Hematopoietic multipotent progenitor cell treated with erythropoietin and hydrocortisone succinate and interleukin-3 and kit ligand, for 8 days (in vitro differentiated cells): ENCODE results near the gene RNASE13.
"Not testable (repeated sequence)": the region's sequence is repeated elsewhere in the genome, so short reads cannot be mapped to it uniquely, and the experiment has no call there.

Experiments used
- DNase-seq: peaks from one replicate; pipeline ENCODE4 v3.0.0-alpha.2; 2015

The RNASE13 gene

GRCh38 chr14:21040941-21041340 is 6.3 kb upstream of the RNASE13 start:
- DNase-seq, result not testable (repeated sequence)

- no peak for DNase-seq
These were observed 5.8 kb upstream of the RNASE13 start for GRCh38 chr14:21040370-21040925.

- peak; percentile 67 for DNase-seq
These were observed 5.2 kb upstream of the RNASE13 start for GRCh38 chr14:21039585-21040369.

GRCh38 chr14:21038441-21039422 is 4.1 kb upstream of the RNASE13 start:
- no peak for DNase-seq

- DNase-seq, result no peak
These were observed 2.5 kb upstream of the RNASE13 start for GRCh38 chr14:21037156-21037555.

- no peak for DNase-seq
These were observed 2.1 kb upstream of the RNASE13 start for GRCh38 chr14:21036751-21037150.

- no peak for DNase-seq
These were observed 1.4 kb downstream of the RNASE13 start for GRCh38 chr14:21033133-21033698.

- no peak for DNase-seq
These were observed 2.1 kb downstream of the RNASE13 start for GRCh38 chr14:21032326-21033132.

- DNase-seq, result no peak
These were observed 4.1 kb downstream of the RNASE13 start for GRCh38 chr14:21030531-21030930.

- DNase-seq, result no peak
These were observed 4.7 kb downstream of the RNASE13 start, which contains the start of gene TPPP2 for GRCh38 chr14:21029917-21030316. Gene TPPP2 (plus strand): TSS chr14:21030217. CDS start chr14:21030582, 365 bp downstream.

GRCh38 chr14:21026988-21027315 is 7.7 kb downstream of the RNASE13 start:
- no peak for DNase-seq

- no peak for DNase-seq
These were observed 8.2 kb downstream of the RNASE13 start for GRCh38 chr14:21026274-21026987.

- no peak for DNase-seq
These were observed 9.0 kb downstream of the RNASE13 start for GRCh38 chr14:21025371-21026273.

GRCh38 chr14:21024585-21025370 is 9.8 kb downstream of the RNASE13 start, which contains the start of gene NDRG2:
Gene NDRG2 (minus strand): TSS chr14:21025061. CDS start chr14:21023315, 1,746 bp downstream.
- no peak for DNase-seq

GRCh38 chr14:21023817-21024584 is 10.6 kb downstream of the RNASE13 start:
- no peak for DNase-seq

GRCh38 chr14:21023174-21023573 is 11.4 kb downstream of the RNASE13 start:
- DNase-seq, result no peak

- DNase-seq, result no peak
These were observed 11.9 kb downstream of the RNASE13 start for GRCh38 chr14:21022686-21023085.

GRCh38 chr14:21020977-21021545 is 13.5 kb downstream of the RNASE13 start:
- no peak for DNase-seq
